Neural crest cell (in vitro differentiated cells): Measurements from ENCODE around the gene FHIT. TPM values are rescaled to one million over a fixed set of nuclear protein-coding genes. Genes with fewer than 3 reads are reported as not detected.

ENCODE experiments used
- DNase-seq: peaks from one replicate; pipeline ENCODE4 v3.0.0; 2021; ENCODE audit warnings: low read depth, mixed read lengths, low spot score
- H3K27ac Mint-ChIP-seq: one replicate; pipeline ENCODE4 v1.8.0; 2021; ENCODE audit warnings: mild to moderate bottlenecking, mixed read lengths; ENCODE audit not compliant: unreplicated experiment
- H3K27me3 Mint-ChIP-seq: 2 replicates; pipeline ENCODE4 v1.8.0; 2021; ENCODE audit warnings: low read depth, mild to moderate bottlenecking, mixed read lengths
- H3K36me3 Mint-ChIP-seq: 2 replicates; pipeline ENCODE4 v1.8.0; 2021; ENCODE audit warnings: low read depth, mild to moderate bottlenecking, mixed read lengths
- H3K4me1 Mint-ChIP-seq: 2 replicates; pipeline ENCODE4 v1.8.0; 2021; ENCODE audit warnings: mixed read lengths
- H3K4me3 Mint-ChIP-seq: one replicate; pipeline ENCODE4 v1.8.0; 2021; ENCODE audit warnings: mild to moderate bottlenecking, mixed read lengths
- H3K9me3 Mint-ChIP-seq: 2 replicates; pipeline ENCODE4 v1.8.0; 2021; ENCODE audit warnings: mixed read lengths
- total RNA-seq: library from RNA; stranded (reverse); gene quantifications from 2 replicates; pipeline ENCODE4 v1.2.1, GENCODE V29; 2021
- TF ChIP-seq, protein P1 (sequence below): fragments of 200-600 bp; sonication (generic); conservative IDR thresholded peaks from 2 replicates; pipeline ENCODE4 v1.5.0; 2021; ENCODE audit warnings: antibody characterized with exemption, mild to moderate bottlenecking

The FHIT gene
- total RNA-seq, 1 donor from 2014 or later = 5.2 TPM

GRCh38 chr3:59904296-59904695 lies 1347.0 kb downstream of the FHIT start:
- Mint-ChIP-seq H3K9me3 (peaks cover 4% of the 10 kb centered on the region), H3K4me1 (no peaks in the 10 kb centered on the region), H3K36me3 (no peaks in the 10 kb centered on the region), H3K4me3 (no peak overlapping the region), H3K27ac (no peak overlapping the region), H3K27me3 (no peaks in the 10 kb centered on the region)
- no peak for DNase-seq
- TF ChIP-seq, protein P1, sequence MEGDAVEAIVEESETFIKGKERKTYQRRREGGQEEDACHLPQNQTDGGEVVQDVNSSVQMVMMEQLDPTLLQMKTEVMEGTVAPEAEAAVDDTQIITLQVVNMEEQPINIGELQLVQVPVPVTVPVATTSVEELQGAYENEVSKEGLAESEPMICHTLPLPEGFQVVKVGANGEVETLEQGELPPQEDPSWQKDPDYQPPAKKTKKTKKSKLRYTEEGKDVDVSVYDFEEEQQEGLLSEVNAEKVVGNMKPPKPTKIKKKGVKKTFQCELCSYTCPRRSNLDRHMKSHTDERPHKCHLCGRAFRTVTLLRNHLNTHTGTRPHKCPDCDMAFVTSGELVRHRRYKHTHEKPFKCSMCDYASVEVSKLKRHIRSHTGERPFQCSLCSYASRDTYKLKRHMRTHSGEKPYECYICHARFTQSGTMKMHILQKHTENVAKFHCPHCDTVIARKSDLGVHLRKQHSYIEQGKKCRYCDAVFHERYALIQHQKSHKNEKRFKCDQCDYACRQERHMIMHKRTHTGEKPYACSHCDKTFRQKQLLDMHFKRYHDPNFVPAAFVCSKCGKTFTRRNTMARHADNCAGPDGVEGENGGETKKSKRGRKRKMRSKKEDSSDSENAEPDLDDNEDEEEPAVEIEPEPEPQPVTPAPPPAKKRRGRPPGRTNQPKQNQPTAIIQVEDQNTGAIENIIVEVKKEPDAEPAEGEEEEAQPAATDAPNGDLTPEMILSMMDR = no peak

DNA sequence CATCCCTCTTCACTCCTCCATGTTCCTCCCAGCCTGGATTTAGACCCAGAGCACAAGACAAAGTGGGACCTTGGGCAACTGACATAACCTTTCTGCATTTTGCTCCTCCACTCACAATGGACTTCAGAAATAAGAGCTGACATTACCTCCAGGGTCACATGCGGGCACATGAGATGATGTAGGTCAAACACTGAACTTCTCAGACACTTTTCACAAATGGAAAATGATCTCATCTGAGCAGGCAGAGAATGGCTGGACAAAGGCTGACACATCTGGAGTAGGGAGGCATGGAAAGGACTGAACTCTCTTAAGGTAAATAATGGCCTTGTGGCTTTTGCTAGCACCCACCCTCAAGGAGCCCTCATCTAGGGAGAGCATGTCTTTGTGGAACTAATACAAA lies 1352.2 kb downstream of the FHIT start:
- H3K27me3 Mint-ChIP-seq = no peaks in the 10 kb centered on the region
- TF ChIP-seq, protein P1 = no peak
- DNase-seq = no peak
- H3K36me3 Mint-ChIP-seq = no peaks in the 10 kb centered on the region
- peaks cover 4% of the 10 kb centered on the region for H3K9me3 Mint-ChIP-seq
- H3K27ac Mint-ChIP-seq = peak overlapping the region; percentile 15
- no peak overlapping the region for H3K4me3 Mint-ChIP-seq
- H3K4me1 Mint-ChIP-seq = no peaks in the 10 kb centered on the region

- no peak overlapping the region for H3K27ac Mint-ChIP-seq
- no peak for DNase-seq
- H3K36me3 Mint-ChIP-seq = no peaks in the 10 kb centered on the region
- no peak overlapping the region for H3K4me3 Mint-ChIP-seq
- no peaks in the 10 kb centered on the region for H3K4me1 Mint-ChIP-seq
- H3K9me3 Mint-ChIP-seq = no peaks in the 10 kb centered on the region
- TF ChIP-seq, protein P1 = no peak
- H3K27me3 Mint-ChIP-seq = no peaks in the 10 kb centered on the region
These were observed 1355.3 kb downstream of the FHIT start for GRCh38 chr3:59895972-59896371.

DNA sequence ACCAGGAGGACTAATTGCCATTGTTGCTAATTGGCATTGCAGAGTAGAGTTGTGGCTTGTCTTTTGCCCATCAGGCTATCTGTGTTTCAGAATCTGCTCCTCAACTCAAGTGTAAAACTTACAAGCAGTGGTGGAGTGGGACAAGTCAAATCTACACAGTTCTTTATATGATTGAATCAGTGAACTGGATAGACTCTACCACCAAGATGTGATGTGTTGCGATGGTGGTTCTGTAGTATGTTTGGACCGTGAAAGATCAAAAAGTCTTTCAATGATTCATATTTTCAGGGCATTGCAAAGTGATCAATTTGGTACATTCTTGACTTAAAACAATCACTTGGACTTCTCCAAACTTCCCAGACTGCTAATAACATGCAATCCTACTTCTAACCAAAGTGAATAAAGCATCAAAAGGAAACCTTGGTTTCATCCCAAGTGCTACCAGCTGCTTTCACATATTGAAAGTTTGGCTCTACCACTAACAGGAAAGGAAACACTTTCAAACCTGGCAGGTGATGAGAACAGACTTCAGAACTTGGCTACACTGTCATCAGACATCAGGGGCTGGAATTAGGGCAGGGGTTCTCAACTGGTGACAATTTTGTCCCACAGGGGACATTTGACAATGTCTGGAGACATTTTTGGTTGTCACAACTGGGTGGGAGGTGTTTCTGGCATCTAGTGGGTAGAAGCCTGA lies 1356.7 kb downstream of the FHIT start:
- DNase-seq = no peak
- Mint-ChIP-seq H3K36me3 (no peaks in the 10 kb centered on the region), H3K27me3 (no peaks in the 10 kb centered on the region), H3K9me3 (no peaks in the 10 kb centered on the region), H3K4me3 (no peak overlapping the region), H3K27ac (no peak overlapping the region), H3K4me1 (no peaks in the 10 kb centered on the region)
- TF ChIP-seq, protein P1 = no peak

- DNase-seq = no peak
- H3K27me3 Mint-ChIP-seq = no peaks in the 10 kb centered on the region
- no peaks in the 10 kb centered on the region for H3K9me3 Mint-ChIP-seq
- no peaks in the 10 kb centered on the region for H3K4me1 Mint-ChIP-seq
- H3K27ac Mint-ChIP-seq = no peak overlapping the region
- H3K36me3 Mint-ChIP-seq = no peaks in the 10 kb centered on the region
- TF ChIP-seq, protein P1 = no peak
- no peak overlapping the region for H3K4me3 Mint-ChIP-seq
These were observed 1360.6 kb downstream of the FHIT start for GRCh38 chr3:59890639-59891038.
